SU-DHL-6 (cell line): ENCODE data around the gene SH2B2.
"Not testable (repeated sequence)": the region's sequence is repeated elsewhere in the genome, so short reads cannot be mapped to it uniquely, and the experiment has no call there.

Experiments used
- CTCF ChIP-seq: fragments of 200-600 bp; sonication (generic); IDR thresholded peaks from one replicate; pipeline ENCODE4 v1.5.1; 2017; ENCODE audit warnings: antibody characterized with exemption, mild to moderate bottlenecking, low read length, moderate library complexity; ENCODE audit not compliant: insufficient read depth, poor library complexity, severe bottlenecking
- EZH2phosphoT487 ChIP-seq: fragments of 200-600 bp; sonication (generic), shearing (Covaris generic); conservative IDR thresholded peaks from 2 replicates; pipeline ENCODE4 v1.6.1; 2018; ENCODE audit warnings: mild to moderate bottlenecking, antibody characterized with exemption, low read length, moderate library complexity, mixed read lengths

DNA sequence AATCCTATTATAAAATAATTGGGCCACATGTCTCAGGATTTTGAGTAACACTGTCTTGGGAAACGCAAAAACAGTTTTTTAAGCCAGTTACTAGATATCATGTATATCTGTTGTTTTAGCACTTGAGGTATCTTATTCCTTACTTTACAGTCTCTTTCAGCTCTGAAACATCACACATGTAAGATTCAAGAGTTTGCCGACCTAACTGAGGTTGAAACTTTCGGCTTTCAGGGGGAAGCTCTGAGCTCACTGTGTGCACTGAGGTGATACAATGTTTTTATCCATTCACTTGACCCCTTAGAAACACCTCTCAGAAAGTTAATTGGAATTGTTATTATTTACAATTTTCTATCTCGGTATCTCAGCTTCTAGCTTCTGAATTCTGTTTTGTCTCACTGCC lies 50.8 kb downstream of the SH2B2 start:
- not testable (repeated sequence) for TF ChIP-seq CTCF, EZH2phosphoT487
